ENCODE results near the gene FSHR.

The FSHR gene

DNA sequence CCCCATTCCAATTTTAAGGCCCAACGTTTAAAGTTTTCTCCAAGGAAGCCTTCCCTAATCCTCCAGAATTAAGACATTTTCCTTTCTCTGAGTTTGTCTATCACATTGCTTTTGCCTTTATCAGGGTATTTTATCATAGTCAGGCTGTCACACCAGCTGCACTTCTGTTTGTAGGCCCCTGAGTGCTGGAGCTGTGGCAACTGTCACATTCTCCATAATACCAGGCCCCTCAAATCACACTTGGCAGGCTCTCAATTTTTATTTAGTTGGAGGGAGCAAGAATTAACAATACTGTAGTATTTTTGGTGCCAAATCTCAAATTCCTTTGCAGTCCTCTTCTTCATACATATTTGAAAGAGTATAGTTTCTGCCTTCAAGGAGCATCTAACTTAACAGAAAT, 122.2 kb downstream of the FSHR start:
- DNase-seq = no peak

- no peak for DNase-seq
Measured at GRCh38 chr2:49029406-49029805, 124.9 kb downstream of the FSHR start.

DNA sequence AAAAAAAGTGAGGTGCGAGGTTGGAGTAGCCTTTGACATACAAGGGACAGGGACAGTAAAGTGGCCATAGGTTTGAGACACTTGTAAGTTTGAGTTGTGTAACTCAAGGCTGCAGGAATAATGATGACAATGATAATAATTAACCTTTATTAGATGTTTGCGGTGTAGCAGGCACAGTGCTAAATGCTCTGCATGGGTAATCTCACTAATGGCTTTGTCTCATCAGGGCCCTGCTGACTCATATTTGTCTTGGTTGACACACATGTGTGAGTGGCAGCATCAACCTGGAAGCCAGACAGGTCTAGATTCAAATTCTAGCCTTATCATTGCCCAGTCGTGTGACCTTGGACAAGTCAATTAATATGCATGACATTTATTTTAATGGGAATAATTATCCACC, 126.2 kb downstream of the FSHR start:
- DNase-seq = no peak

DNA sequence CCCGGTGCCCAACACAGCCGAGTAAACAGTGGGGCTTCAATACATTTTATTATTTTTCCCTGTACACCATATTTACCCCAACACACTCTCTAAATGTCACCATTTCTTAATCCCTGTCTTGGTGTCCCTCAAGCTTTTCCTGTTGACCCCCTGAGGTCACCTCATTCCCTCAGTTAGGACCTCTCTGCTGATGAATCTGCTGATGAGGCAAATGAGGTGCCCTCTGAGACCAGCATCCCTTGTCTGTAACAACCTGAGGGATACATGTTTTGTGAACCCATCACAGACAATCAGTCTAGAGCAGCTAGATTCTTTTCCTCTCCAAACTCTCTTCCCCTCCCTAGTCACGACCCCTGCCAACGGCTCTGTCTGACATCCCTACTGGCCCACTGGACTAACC, 127.6 kb downstream of the FSHR start:
- no peak for DNase-seq

GRCh38 chr2:49021271-49021670, 133.0 kb downstream of the FSHR start:
- DNase-seq = no peak

DNA sequence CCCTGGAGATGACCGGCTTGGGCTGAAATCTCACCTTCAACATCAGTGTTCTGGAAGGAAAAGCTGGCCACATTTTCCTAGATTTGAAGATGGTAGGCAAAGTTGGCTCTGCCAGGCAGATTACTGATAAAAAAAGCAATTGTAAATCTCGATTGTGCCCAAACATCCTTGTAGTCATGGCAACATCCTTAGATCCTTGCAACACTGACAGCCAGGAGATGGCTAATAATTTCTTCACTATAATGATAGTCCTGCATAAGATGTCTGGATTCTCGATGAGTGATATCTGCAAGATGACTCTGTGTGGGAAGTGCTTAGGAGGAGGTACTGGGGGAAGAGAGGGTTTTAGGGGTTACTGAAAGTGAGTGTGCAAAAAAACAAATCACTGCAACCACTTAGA, 149.1 kb downstream of the FSHR start:
- DNase-seq = no peak

- DNase-seq = peak; percentile 20
Measured at GRCh38 chr2:49004036-49004626, 150.2 kb downstream of the FSHR start.

- DNase-seq = no peak
Measured at GRCh38 chr2:49003201-49003600, 151.1 kb downstream of the FSHR start.

GRCh38 chr2:49002750-49003149, 151.6 kb downstream of the FSHR start:
- DNase-seq = no peak

DNA sequence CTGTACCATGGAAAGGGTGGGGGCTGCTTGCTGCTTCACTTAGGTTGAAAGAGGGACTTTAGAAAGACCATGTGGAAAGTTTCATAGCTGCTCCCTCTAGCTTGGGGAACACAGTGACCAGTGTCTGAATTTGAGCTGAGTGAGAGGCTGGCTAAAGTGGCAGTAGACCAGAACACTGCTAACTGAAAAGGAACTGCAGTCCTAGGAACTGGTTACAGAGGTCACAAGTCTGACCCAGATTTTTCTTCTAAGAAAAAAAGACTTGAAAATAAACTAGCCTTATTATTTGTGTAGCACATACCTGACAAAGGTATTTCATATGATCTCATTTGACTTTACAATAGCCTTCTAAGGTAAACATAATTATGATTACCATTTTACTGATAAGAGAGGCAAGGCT, 153.6 kb downstream of the FSHR start:
- peak; percentile 17 for DNase-seq

DNA sequence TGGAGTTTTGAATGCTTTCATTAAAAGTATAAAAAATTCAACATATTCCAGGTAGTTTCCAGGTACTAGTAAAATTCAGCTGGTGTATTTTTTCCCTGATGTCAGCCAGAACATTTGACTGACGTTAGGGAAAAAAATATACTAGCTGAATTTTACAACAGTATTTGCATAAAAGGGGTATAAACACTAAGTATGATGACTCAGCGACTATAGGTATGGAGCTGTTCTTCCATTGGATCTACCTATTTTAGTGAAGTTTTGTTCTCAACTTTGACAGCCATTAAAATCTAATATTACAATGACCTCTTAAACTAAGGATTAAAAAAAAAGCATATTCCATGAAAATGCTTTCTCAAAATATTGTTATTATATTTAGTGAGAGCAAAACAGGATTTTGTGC, 155.9 kb downstream of the FSHR start:
- DNase-seq = no peak

DNA sequence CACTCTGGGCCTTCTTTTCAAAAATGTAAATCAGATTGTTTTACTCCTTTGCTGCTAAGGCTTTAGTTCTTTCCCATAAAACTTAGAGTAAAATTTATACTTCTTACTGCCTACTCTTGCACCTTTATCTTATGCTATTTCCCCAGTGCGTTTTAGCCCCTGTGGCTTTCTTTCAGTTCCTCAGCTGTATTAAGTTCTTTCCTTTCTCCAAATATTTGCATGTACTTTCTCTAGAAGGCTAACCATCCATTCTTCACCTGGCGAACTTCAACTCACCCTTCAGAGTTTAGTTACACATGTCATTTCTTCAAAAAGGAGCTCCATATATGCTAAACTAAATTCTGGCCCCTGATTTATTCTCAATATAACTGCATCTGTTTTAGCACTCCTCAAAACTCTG, 160.7 kb downstream of the FSHR start:
- no peak for DNase-seq

DNA sequence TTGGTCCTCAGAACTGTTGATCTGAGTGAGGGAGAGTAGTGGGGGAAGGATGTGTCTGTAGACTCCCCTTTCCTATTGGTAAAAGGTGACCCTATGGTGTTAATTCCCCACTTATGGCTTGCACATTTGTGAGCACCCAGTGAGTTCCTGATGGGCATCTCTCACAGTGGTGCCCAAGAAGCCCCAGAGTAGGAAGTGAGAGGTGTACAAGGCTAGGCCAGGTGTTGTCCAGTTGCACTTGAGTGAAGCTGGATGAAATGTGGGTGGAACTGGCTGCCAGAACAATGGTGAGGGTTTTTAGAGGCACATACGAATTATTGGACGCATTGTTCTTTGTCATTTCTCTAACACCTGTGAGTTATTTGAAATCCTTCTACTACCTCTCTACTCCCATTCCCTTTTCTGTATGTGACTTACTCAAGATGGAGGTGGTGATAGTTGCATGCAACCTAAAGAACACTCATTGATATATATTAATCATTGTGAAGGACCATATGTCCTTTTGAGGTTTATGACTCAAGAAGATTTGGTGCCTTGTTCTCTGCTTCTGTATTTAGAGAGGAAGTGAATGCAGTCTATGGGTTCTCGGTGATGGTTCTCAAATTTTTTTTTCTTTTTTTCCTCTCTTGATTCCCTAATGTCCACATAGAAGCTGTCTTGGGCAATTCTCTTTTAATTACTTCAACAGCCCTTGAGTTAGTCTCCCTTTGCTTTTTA, 162.7 kb downstream of the FSHR start:
- no peak for DNase-seq

GRCh38 chr2:48984922-48985321, 169.4 kb downstream of the FSHR start:
- no peak for DNase-seq

- DNase-seq = no peak
Measured at GRCh38 chr2:48983551-48983950, 170.8 kb downstream of the FSHR start.

DNA sequence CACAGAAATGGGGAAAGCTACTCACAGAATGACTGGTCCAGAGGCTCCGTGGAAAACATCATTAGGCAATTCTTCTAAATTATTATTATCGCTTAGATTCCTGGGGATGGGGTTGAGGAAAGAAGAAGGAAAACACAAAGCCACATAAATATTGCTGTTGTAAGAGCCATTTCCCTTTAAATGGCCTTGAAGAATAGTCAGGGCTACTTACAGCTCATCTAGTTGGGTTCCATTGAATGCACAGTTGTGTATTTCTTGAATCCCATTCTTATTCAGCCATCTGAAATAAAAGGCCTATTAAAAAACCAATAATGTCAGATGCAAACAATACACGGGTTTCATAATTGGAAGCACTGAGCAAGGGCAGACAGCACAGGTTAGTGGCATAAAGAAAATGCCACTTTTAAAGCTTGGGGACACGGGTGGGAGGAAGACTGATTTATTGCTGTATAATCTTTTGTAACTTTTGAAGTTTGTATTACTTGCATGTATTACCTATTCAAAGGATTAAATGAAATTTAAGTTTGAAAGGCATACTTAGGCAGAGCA, 171.4 kb downstream of the FSHR start:
- no peak for DNase-seq

- DNase-seq = no peak
Measured at GRCh38 chr2:48980846-48981245, 173.5 kb downstream of the FSHR start.

DNA sequence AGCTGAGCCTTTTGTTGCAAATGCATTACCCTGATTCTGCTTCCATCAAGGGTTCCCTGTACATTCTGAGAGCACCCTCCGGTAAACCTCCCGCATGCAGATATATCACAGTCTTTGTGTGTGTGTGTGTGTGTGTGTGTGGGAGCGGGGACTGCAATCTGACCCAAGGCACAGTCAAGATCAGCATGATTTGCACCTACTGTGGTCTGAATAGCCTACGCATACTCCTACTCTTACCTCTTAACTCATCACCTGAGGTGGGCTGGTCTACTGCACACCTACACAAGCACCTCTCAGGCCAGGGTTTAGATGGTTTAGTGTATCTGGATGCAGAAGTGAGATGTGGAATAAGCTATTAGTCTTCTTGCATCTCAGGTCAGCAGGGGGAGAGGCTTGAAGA, 174.6 kb downstream of the FSHR start:
- no peak for DNase-seq

DNA sequence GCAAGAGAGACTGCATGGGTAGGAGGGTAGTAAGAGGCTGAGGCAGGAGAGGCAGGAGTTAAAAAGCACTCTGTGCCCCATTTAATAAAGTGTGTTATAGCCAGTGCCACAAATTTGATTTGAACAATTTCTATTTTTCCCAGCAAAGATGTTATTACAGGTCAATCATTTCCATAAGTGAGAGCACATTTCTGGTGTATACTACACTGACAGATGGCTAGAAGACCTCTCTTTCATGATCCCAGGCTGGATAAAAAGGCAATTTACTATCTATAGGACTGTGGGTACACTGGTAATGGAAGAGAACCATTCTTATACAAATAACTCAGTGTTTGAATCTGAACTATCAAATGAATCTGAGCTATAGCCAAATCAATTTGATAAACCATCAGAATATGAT, 176.2 kb downstream of the FSHR start:
- DNase-seq = no peak

DNA sequence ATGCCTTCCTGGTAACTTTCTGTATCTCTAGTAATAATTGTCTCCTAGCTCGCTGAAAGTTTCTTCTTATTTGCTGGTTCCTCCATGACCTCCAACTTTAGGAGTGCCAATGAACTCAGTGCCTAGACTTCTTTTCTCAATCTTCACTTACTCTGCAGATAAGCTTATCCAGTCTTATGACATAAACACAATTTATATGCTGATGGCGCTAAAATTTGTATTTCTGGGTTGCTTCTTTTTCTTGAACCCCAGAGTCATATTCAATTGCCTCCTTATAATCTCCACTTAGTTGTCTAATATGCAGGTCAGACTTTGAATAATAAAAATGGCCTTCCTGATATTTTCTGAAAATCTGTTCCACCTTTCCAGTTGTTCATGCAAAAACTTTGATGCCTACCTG, 182.5 kb downstream of the FSHR start:
- no peak for DNase-seq

- DNase-seq = no peak
Measured at GRCh38 chr2:48968011-48968410, 186.3 kb downstream of the FSHR start.

GRCh38 chr2:48965204-48965603, 189.1 kb downstream of the FSHR start:
- no peak for DNase-seq

DNA sequence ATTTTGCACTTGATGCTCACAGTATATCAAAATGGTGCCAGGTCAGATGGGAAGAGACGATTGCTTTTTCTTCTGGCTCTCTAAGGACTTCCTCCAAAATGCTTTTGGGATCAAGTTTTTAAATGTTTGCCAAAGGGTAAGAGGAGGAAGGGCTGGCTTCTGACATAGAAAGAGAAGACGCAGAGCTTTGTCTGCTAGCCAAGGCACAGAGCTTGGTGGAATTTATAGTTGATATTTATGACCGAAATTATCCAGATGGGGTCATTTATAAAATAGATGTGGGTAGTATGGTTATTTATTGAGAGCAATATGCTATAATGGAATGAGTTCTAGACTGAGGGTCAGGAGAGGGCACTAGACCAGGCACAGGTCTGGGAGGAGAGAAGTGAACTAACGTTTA, 193.3 kb downstream of the FSHR start:
- DNase-seq = no peak

GRCh38 chr2:48954935-48955334, 199.4 kb downstream of the FSHR start:
- no peak for DNase-seq

GRCh38 chr2:48954311-48954710, 200.0 kb downstream of the FSHR start:
- DNase-seq = no peak
